CD14-positive monocyte (primary cell): ENCODE results near the gene CXCL16. TPM values are rescaled to one million over a fixed set of nuclear protein-coding genes. Genes with fewer than 3 reads are reported as not detected.

Experiments
- DNase-seq, 3 donors: peaks; one replicate each; pipeline ENCODE4 v3.0.0-alpha.2; 2011 to 2022
- H2AFZ ChIP-seq: 2 replicates; pipeline ENCODE4 v1.6.0; 2012; ENCODE audit warnings: mild to moderate bottlenecking, low read depth, low read length, inconsistent platforms; ENCODE audit not compliant: insufficient read depth, poor library complexity, severe bottlenecking
- H3K27ac ChIP-seq, 2 donors: 1 replicate in 1 of 2; 2 replicates in 1 of 2; pipeline ENCODE4 v1.5.1; 2012 to 2013; ENCODE audit warnings: low read length in 2 of 2, control low read depth in 1 of 2, inconsistent platforms in 1 of 2, low read depth in 1 of 2, mild to moderate bottlenecking in 1 of 2
- H3K27me3 ChIP-seq, 2 donors: one replicate each; pipeline versions ENCODE4 v1.6.0 to v1.6.1; 2011 to 2013; ENCODE audit warnings: low read length in 2 of 2; ENCODE audit not compliant: control insufficient read depth in 2 of 2, insufficient read depth in 2 of 2
- H3K36me3 ChIP-seq, 2 donors: replicated peaks in 1 of 2; 1 replicate in 1 of 2; 2 replicates in 1 of 2; pipeline versions ENCODE4 v1.5.1 to v1.6.1; 2012 to 2013; ENCODE audit warnings: low read length in 2 of 2, control low read depth in 1 of 2, inconsistent platforms in 1 of 2, mild to moderate bottlenecking in 1 of 2; ENCODE audit not compliant: insufficient read depth in 2 of 2, control insufficient read depth in 1 of 2
- H3K4me1 ChIP-seq, 2 donors: 1 replicate in 1 of 2; 2 replicates in 1 of 2; pipeline versions ENCODE4 v1.5.1 to v1.6.1; 2012 to 2013; ENCODE audit warnings: low read length in 2 of 2, control low read depth in 1 of 2, inconsistent platforms in 1 of 2, mild to moderate bottlenecking in 1 of 2, moderate library complexity in 1 of 2; ENCODE audit not compliant: insufficient read depth in 2 of 2, control insufficient read depth in 1 of 2
- H3K4me2 ChIP-seq: replicated peaks from 2 replicates; pipeline ENCODE3; 2012; ENCODE audit warnings: low read length, moderate library complexity, mild to moderate bottlenecking; ENCODE audit not compliant: poor library complexity, severe bottlenecking; ENCODE audit errors: extremely low read depth
- H3K4me3 ChIP-seq, 3 experiments: fragments of 200-600 bp in 1 of 3; sonication (generic) in 1 of 3; replicated peaks in 1 of 3; 1 replicate in 2 of 3; 2 replicates in 1 of 3; pipeline ENCODE4 v1.5.1; 2011 to 2013; ENCODE audit warnings: low read length in 3 of 3, mild to moderate bottlenecking in 3 of 3, control low read depth in 2 of 3, low read depth in 2 of 3, inconsistent platforms in 1 of 3, moderate library complexity in 1 of 3
- H3K79me2 ChIP-seq: 2 replicates; pipeline ENCODE4 v1.6.0; 2012; ENCODE audit warnings: mild to moderate bottlenecking, control low read depth, inconsistent platforms, low read length, moderate library complexity; ENCODE audit not compliant: insufficient read depth
- H3K9ac ChIP-seq: 2 replicates; pipeline ENCODE4 v1.6.0; 2017; ENCODE audit warnings: low read length, mild to moderate bottlenecking; ENCODE audit not compliant: insufficient read depth, poor library complexity, severe bottlenecking
- H3K9me3 ChIP-seq, 2 donors: replicated peaks in 1 of 2; 1 replicate in 1 of 2; 2 replicates in 1 of 2; pipeline versions ENCODE4 v1.5.1 to v1.6.1; 2012 to 2013; ENCODE audit warnings: low read length in 2 of 2, control low read depth in 1 of 2; ENCODE audit not compliant: control insufficient read depth in 1 of 2, insufficient read depth in 1 of 2
- H4K20me1 ChIP-seq: 2 replicates; pipeline ENCODE4 v1.6.0; 2012; ENCODE audit warnings: mild to moderate bottlenecking, low read length, control low read depth, moderate library complexity; ENCODE audit not compliant: insufficient read depth
- H3K27ac Mint-ChIP-seq, 7 donors: one replicate each; pipeline ENCODE4 v1.8.0; 2020; ENCODE audit warnings: mild to moderate bottlenecking in 7 of 7, mixed read lengths in 7 of 7, moderate library complexity in 6 of 7, inconsistent platforms in 2 of 7
- H3K27me3 Mint-ChIP-seq, 3 donors: one replicate each; pipeline ENCODE4 v1.8.0; 2021 to 2022; ENCODE audit warnings: low read depth in 3 of 3, mild to moderate bottlenecking in 3 of 3, mixed read lengths in 3 of 3, moderate library complexity in 3 of 3, inconsistent platforms in 1 of 3
- H3K36me3 Mint-ChIP-seq, 2 donors: one replicate each; pipeline ENCODE4 v1.8.0; 2020; ENCODE audit warnings: mixed read lengths in 2 of 2, inconsistent platforms in 1 of 2, mild to moderate bottlenecking in 1 of 2
- H3K4me1 Mint-ChIP-seq: one replicate; pipeline ENCODE4 v1.8.0; 2020; ENCODE audit warnings: mild to moderate bottlenecking, mixed read lengths
- H3K4me3 Mint-ChIP-seq, 2 donors: one replicate each; pipeline ENCODE4 v1.8.0; 2020; ENCODE audit warnings: mild to moderate bottlenecking in 2 of 2, mixed read lengths in 2 of 2, moderate library complexity in 1 of 2
- H3K9me3 Mint-ChIP-seq, 7 donors: one replicate each; pipeline ENCODE4 v1.8.0; 2020 to 2022; ENCODE audit warnings: mixed read lengths in 7 of 7, mild to moderate bottlenecking in 6 of 7, moderate library complexity in 6 of 7, inconsistent platforms in 2 of 7
- WGBS: methylation state at CpG from one replicate; pipeline ENCODE4 v1.1.5; 2013; ENCODE audit warnings: missing lambda C conversion rate; ENCODE audit not compliant: insufficient coverage; 5-methylcytosine and 5-hydroxymethylcytosine counted together
- intact Hi-C, 2 donors: fragments of 100-400 bp; cut with micrococcal nuclease; formaldehyde crosslinking; loops; one replicate each; pipeline versions ENCODE4 v1.15.0 to v1.15.1; 2023
- polyA plus RNA-seq, 3 donors: library from polyadenylated mRNA; depleted of rRNA in 1 of 3; unstranded in 2 of 3; stranded (reverse) in 1 of 3; fragments of 300-500 nt in 2 of 3; fragments of >200 nt in 1 of 3; fragmentation: Illumina TruSeq in 2 of 3; gene quantifications; 1 replicate in 2 of 3; 2 replicates in 1 of 3; pipeline ENCODE4 v1.2.3, GENCODE V29; 2012 to 2021
- TF ChIP-seq, protein P1 (sequence below): fragments of 200-600 bp; IDR thresholded peaks from one replicate; pipeline ENCODE4 v1.8.0; 2022; ENCODE audit warnings: antibody characterized with exemption, mild to moderate bottlenecking

Gene CXCL16
- polyA plus RNA-seq, 3 donors, result 68.1 to 204 (median 103) TPM

DNA sequence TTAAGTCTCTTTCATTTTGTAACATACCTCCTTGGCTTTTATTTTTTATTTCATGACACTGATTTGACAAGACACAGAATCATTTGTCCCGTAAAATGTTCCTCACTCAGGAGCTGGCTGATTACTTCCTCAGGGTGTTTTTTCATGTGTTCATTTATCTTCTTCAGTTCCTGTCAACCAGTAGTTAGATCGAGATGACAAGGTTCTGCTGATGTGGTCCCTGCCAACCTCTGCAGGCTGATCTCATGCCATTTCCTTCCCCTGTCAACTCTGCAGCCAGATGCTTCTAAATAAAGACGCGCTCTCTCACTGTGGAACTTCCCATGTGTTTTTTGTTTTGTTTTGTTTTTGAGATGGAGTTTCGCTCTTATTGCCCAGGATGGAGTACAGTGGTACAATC, 8.1 kb upstream of the CXCL16 start:
- WGBS, result 0% methylated on average over 1 of the region's 5 CpGs
- H3K27me3 Mint-ChIP-seq, result peaks cover 29 to 68% (median 31%) of the 10 kb centered on the region in 3 donors
- peaks cover 7 to 24% of the 10 kb centered on the region in 2 donors for H3K27me3 ChIP-seq

DNA sequence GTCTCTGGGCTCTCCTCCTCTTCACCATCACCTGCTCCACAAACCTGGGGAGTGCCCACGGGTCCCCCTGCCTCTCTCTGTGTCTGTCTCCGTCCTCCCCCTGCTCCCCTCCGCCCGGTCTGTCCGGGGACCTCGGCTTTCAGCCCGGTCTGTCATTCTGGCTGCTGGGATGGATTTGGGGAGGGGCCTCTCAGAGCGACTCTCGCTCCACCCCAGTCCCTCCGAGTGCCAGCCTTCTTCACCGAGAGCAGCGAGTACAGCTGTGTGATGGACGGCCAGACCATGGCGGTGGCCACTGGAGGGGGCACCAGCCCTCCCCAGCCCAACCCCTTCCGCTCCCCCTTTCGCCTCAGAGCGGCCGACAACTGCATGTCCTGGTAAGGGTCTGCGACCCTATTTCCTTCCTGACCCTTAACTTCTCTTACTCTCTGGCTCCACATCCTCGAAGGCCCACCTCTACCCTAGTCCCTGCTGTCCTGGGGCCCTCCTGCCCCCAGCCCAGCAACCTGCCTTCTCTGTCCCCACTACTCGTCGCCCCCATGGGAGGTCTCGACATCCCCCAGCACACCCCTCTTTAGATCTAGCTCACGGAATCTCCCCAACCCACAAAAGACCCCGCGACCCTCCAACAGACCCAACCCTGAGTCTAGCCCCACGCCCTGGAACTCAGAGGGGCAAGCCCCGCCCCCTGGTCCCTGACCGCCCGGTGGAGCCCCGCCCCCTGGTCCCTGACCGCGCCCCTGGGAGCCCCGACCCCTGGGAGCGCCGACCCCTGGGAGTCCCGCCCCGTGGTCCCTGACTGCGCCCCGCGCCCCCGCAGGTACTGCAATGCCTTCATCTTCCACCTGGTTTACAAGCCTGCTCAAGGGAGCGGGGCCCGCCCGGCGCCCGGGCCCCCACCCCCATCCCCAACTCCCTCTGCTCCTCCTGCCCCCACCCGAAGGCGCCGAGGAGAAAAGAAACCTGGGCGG, 5.6 kb upstream of the CXCL16 start:
- Mint-ChIP-seq H3K9me3 (peaks cover 0 to 4% (median under 1%) of the 10 kb centered on the region in 7 donors), H3K4me1 (peaks cover 48% of the 10 kb centered on the region), H3K36me3 (peaks cover under 1 to 12% of the 10 kb centered on the region in 2 donors), H3K27me3 (peaks cover 38 to 73% (median 43%) of the 10 kb centered on the region in 3 donors), H3K4me3 (peak overlapping the region; percentile 43 to 81), H3K27ac (peak overlapping the region in 4 of 7 donors; percentile 8 to 78 (median 53))
- peaks cover 30 to 40% of the 10 kb centered on the region in 2 donors for H3K4me1 ChIP-seq
- WGBS, result 11% methylated on average over 28 of the region's 51 CpGs
- H3K79me2 ChIP-seq, result no peaks in the 10 kb centered on the region
- no peak overlapping the region for H3K27ac ChIP-seq
- no peaks in the 10 kb centered on the region for H3K36me3 ChIP-seq
- H4K20me1 ChIP-seq, result no peaks in the 10 kb centered on the region
- H3K4me3 ChIP-seq, result no peak overlapping the region
- no peak for DNase-seq
- intact Hi-C loops, result loop anchor here in 1 of 2 donors (5.0 kb wide), 1 partner anchor 32 kb away; no protein-coding TSS in a partner anchor
- no peaks in the 10 kb centered on the region for H3K9me3 ChIP-seq
- H2AFZ ChIP-seq, result no peak overlapping the region
- peaks cover 7 to 44% of the 10 kb centered on the region in 2 donors for H3K27me3 ChIP-seq
- TF ChIP-seq, protein P1, sequence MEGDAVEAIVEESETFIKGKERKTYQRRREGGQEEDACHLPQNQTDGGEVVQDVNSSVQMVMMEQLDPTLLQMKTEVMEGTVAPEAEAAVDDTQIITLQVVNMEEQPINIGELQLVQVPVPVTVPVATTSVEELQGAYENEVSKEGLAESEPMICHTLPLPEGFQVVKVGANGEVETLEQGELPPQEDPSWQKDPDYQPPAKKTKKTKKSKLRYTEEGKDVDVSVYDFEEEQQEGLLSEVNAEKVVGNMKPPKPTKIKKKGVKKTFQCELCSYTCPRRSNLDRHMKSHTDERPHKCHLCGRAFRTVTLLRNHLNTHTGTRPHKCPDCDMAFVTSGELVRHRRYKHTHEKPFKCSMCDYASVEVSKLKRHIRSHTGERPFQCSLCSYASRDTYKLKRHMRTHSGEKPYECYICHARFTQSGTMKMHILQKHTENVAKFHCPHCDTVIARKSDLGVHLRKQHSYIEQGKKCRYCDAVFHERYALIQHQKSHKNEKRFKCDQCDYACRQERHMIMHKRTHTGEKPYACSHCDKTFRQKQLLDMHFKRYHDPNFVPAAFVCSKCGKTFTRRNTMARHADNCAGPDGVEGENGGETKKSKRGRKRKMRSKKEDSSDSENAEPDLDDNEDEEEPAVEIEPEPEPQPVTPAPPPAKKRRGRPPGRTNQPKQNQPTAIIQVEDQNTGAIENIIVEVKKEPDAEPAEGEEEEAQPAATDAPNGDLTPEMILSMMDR, result no peak
- no peak overlapping the region for H3K4me2 ChIP-seq
- H3K9ac ChIP-seq, result no peak overlapping the region

More for the DNA sequence above, 8.1 kb upstream of the CXCL16 start:
- DNase-seq, result peak; percentile 79 to 88 (median 79)
- H3K36me3 Mint-ChIP-seq, result peaks cover 0 to 5% of the 10 kb centered on the region in 2 donors
- peaks cover 42 to 47% of the 10 kb centered on the region in 2 donors for H3K4me1 ChIP-seq
- H3K79me2 ChIP-seq, result no peaks in the 10 kb centered on the region
- intact Hi-C loops, result no loop called here
- H3K4me2 ChIP-seq, result peak overlapping the region; percentile 62
- no peak overlapping the region for H3K9ac ChIP-seq
- peak overlapping the region; percentile 47 to 63 for H3K27ac ChIP-seq
- peak overlapping the region; percentile 77 to 84 for H3K4me3 Mint-ChIP-seq
- no peaks in the 10 kb centered on the region for H4K20me1 ChIP-seq
- no peak overlapping the region for H2AFZ ChIP-seq
- no peaks in the 10 kb centered on the region for H3K9me3 ChIP-seq
- H3K4me3 ChIP-seq, result peak overlapping the region in 1 of 3 experiments; percentile 53
- peaks cover 0 to 2% (median 0%) of the 10 kb centered on the region in 7 donors for H3K9me3 Mint-ChIP-seq
- TF ChIP-seq, protein P1, result no peak
- peaks cover 55% of the 10 kb centered on the region for H3K4me1 Mint-ChIP-seq
- no peaks in the 10 kb centered on the region for H3K36me3 ChIP-seq
- H3K27ac Mint-ChIP-seq, result peak overlapping the region; percentile 89 to 97 (median 92)
